Trophoblast cell (in vitro differentiated cells and primary cell): ENCODE measurements around the gene DENND4B.
"Not testable (repeated sequence)": the region's sequence is repeated elsewhere in the genome, so short reads cannot be mapped to it uniquely, and the experiment has no call there.

Experiments used
- DNase-seq, 2 donors: peaks; one replicate each; pipeline ENCODE4 v3.0.0-alpha.2; 2016
- H2AFZ ChIP-seq: 2 replicates; pipeline ENCODE4 v1.6.1; 2013; ENCODE audit warnings: low read length, moderate library complexity, mild to moderate bottlenecking; ENCODE audit not compliant: insufficient read depth, poor library complexity
- H2AK5ac ChIP-seq: 2 replicates; pipeline ENCODE4 v1.6.1; 2013; ENCODE audit warnings: mild to moderate bottlenecking, low read length
- H2BK120ac ChIP-seq: 2 replicates; pipeline ENCODE4 v1.6.1; 2013; ENCODE audit warnings: low read length, mild to moderate bottlenecking, moderate library complexity; ENCODE audit not compliant: insufficient read depth, poor library complexity
- H2BK12ac ChIP-seq: 2 replicates; pipeline ENCODE4 v1.6.1; 2013; ENCODE audit warnings: mild to moderate bottlenecking, low read length, moderate library complexity
- H2BK5ac ChIP-seq: 2 replicates; pipeline ENCODE4 v1.6.1; 2013; ENCODE audit warnings: low read length, low read depth, moderate library complexity, mild to moderate bottlenecking; ENCODE audit not compliant: poor library complexity
- H3K14ac ChIP-seq: 2 replicates; pipeline ENCODE4 v1.6.1; 2013; ENCODE audit warnings: mild to moderate bottlenecking, low read length
- H3K18ac ChIP-seq: 2 replicates; pipeline ENCODE4 v1.6.1; 2013; ENCODE audit warnings: mild to moderate bottlenecking, low read length
- H3K23ac ChIP-seq: 2 replicates; pipeline ENCODE4 v1.6.1; 2013; ENCODE audit warnings: low read length
- H3K27ac ChIP-seq: 2 replicates; pipeline ENCODE4 v1.5.1; 2013; ENCODE audit warnings: low read depth, mild to moderate bottlenecking, inconsistent platforms, low read length, moderate library complexity
- H3K27me3 ChIP-seq: 2 replicates; pipeline ENCODE4 v1.6.1; 2013; ENCODE audit warnings: inconsistent platforms, mild to moderate bottlenecking, low read length, moderate library complexity; ENCODE audit not compliant: insufficient read depth
- H3K36me3 ChIP-seq, 2 experiments: 1 replicate in 1 of 2; 2 replicates in 1 of 2; pipeline ENCODE4 v1.6.1; 2013; ENCODE audit warnings: low read length in 2 of 2, mild to moderate bottlenecking in 2 of 2, moderate library complexity in 1 of 2; ENCODE audit not compliant: insufficient read depth in 2 of 2, control insufficient read depth in 1 of 2
- H3K4ac ChIP-seq: 2 replicates; pipeline ENCODE4 v1.6.1; 2013; ENCODE audit warnings: low read depth, mild to moderate bottlenecking, low read length, moderate library complexity
- H3K4me1 ChIP-seq, 2 experiments: 1 replicate in 1 of 2; 2 replicates in 1 of 2; pipeline ENCODE4 v1.6.1; 2013; ENCODE audit warnings: low read length in 2 of 2, mild to moderate bottlenecking in 2 of 2, moderate library complexity in 1 of 2; ENCODE audit not compliant: insufficient read depth in 2 of 2, control insufficient read depth in 1 of 2
- H3K4me2 ChIP-seq: 2 replicates; pipeline ENCODE4 v1.6.1; 2013; ENCODE audit warnings: inconsistent platforms, mild to moderate bottlenecking, low read length, moderate library complexity
- H3K4me3 ChIP-seq: 2 replicates; pipeline ENCODE4 v1.5.1; 2013; ENCODE audit warnings: mild to moderate bottlenecking, low read depth, low read length, inconsistent platforms
- H3K79me1 ChIP-seq: one replicate; pipeline ENCODE4 v1.6.1; 2013; ENCODE audit warnings: low read length
- H3K79me2 ChIP-seq: 2 replicates; pipeline ENCODE4 v1.6.1; 2013; ENCODE audit warnings: low read length, mild to moderate bottlenecking; ENCODE audit not compliant: control insufficient read depth, insufficient read depth, poor library complexity
- H3K9ac ChIP-seq: 2 replicates; pipeline ENCODE4 v1.6.1; 2013; ENCODE audit warnings: mild to moderate bottlenecking, low read length
- H3K9me3 ChIP-seq: 2 replicates; pipeline ENCODE4 v1.6.1; 2013; ENCODE audit warnings: low read depth, mild to moderate bottlenecking, control low read depth, inconsistent platforms, low read length; ENCODE audit not compliant: insufficient read depth
- H4K12ac ChIP-seq: 2 replicates; pipeline ENCODE4 v1.6.1; 2013; ENCODE audit warnings: low read depth, mild to moderate bottlenecking, low read length, moderate library complexity
- H4K8ac ChIP-seq: 2 replicates; pipeline ENCODE4 v1.6.1; 2013; ENCODE audit warnings: low read depth, mild to moderate bottlenecking, low read length, moderate library complexity
- H4K91ac ChIP-seq: one replicate; pipeline ENCODE4 v1.6.1; 2013; ENCODE audit warnings: low read depth, mild to moderate bottlenecking, low read length, moderate library complexity
- WGBS: extraction: QIAGEN DNeasy Blood & Tissue Kit; methylation state at CpG from one replicate; pipeline ENCODE4 v1.1.7; 2013; ENCODE audit warnings: missing lambda C conversion rate; ENCODE audit not compliant: insufficient read length, insufficient coverage; ENCODE audit errors: extremely low coverage; 5-methylcytosine and 5-hydroxymethylcytosine counted together

The DENND4B gene

DNA sequence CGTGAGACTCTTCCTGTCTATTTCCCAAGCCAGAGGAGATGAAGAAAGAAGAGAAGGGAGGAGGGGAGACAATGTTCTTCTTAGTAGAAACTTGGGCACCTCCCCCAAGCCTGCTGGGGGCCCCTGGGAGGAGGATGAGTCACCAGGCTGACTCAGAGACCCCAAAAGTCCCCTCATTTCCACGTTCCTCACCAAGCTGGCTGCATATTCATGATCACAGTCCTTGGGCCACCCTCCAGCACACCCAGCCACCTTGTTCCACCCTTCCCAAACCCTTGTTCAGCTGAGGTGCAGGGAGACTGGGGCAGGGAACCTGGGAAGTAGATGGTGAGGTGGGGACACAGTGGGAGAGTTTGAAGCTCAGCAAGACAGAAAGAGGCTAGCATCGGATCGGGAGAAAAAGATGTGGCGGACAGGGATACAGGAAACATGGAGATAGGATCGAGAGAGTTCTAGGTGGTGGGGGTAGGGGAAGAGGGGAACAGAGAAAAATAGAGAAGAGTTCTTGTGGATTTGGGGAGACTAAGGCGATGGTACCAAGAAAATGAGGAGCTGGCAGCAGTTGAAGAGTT is 38.9 kb upstream of the DENND4B start:
- Histone ChIP-seq H3K4me1 (peaks cover 3 to 4% of the 10 kb centered on the region in 2 experiments), H3K4me3 (peak overlapping the region; percentile 70), H2BK5ac (peak overlapping the region; percentile 78), H3K27ac (no peak overlapping the region), H3K18ac (peak overlapping the region; percentile 80), H3K36me3 (peaks cover 3 to 15% of the 10 kb centered on the region in 2 experiments), H4K91ac (peak overlapping the region; percentile 90), H2AFZ (peak overlapping the region; percentile 42), H3K4ac (peak overlapping the region; percentile 57), H3K79me2 (peaks cover 7% of the 10 kb centered on the region), H3K79me1 (peaks cover 9% of the 10 kb centered on the region), H3K23ac (no peak overlapping the region), H2AK5ac (peak overlapping the region; percentile 98), H3K9me3 (no peaks in the 10 kb centered on the region), H2BK12ac (peak overlapping the region; percentile 27), H3K27me3 (no peaks in the 10 kb centered on the region), H3K4me2 (peak overlapping the region; percentile 98), H4K12ac (peak overlapping the region; percentile 90), H4K8ac (peak overlapping the region; percentile 68), H3K9ac (peak overlapping the region; percentile 83), H2BK120ac (peak overlapping the region; percentile 73), H3K14ac (peak overlapping the region; percentile 85)
- WGBS, result no CpG with 5 or more reads among the region's 7 CpGs
- peak in 1 of 2 donors; percentile 36 for DNase-seq

DNA sequence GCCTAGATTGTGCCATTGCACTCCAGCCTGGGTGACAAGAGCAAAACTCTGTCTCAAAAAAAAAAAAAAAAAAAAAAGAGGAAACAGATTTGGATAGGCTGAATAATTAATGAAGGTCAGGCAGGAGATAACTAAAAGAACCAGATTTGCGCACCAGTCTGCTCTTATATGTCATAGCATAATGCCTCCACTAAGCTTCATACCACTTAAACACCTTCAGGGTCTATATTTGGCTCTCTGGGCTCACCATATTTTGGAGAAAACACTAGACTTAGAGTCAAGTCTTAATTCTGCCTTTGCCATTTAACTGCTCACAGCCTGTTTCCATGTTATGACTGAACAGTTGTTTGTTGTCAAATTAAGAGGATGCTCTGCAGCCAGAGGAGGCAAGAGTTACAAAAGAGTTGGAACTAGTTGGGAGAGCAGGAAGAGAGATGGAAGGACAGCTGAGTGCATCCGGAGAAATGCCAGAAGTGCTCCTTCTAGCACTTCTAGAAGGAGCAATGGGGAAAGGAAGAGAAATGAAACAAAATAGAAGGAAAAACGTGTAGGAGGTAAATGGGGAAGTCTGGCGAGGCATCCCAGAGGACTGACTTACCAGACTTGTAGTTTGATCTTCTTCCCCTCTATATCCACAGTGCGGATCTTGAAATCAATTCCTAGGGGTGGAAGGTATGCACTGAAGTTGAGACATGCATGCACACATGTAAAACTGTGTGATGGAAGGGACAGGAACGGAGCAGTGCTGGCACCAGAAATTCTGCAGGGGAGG is 37.8 kb upstream of the DENND4B start:
- Histone ChIP-seq H3K18ac (no peak overlapping the region), H4K12ac (no peak overlapping the region), H3K4me1 (peaks cover 3 to 4% of the 10 kb centered on the region in 2 experiments), H3K27me3 (no peaks in the 10 kb centered on the region), H2AK5ac (no peak overlapping the region), H4K8ac (no peak overlapping the region), H3K4me2 (no peak overlapping the region), H3K4ac (no peak overlapping the region), H3K9ac (no peak overlapping the region), H3K4me3 (no peak overlapping the region), H2BK5ac (no peak overlapping the region), H3K14ac (no peak overlapping the region), H3K9me3 (no peaks in the 10 kb centered on the region), H2AFZ (no peak overlapping the region), H4K91ac (no peak overlapping the region), H2BK12ac (no peak overlapping the region), H3K36me3 (peaks cover 3 to 16% of the 10 kb centered on the region in 2 experiments), H3K27ac (no peak overlapping the region), H2BK120ac (no peak overlapping the region), H3K23ac (no peak overlapping the region), H3K79me1 (peaks cover 9% of the 10 kb centered on the region), H3K79me2 (peaks cover 7% of the 10 kb centered on the region)
- DNase-seq, result no peak
- WGBS, result no CpG with 5 or more reads among the region's 6 CpGs

- H2BK5ac ChIP-seq, H3K14ac ChIP-seq, H2AK5ac ChIP-seq, DNase-seq, H3K23ac ChIP-seq, H3K27ac ChIP-seq, H3K4me3 ChIP-seq, H2AFZ ChIP-seq, H4K8ac ChIP-seq, H2BK120ac ChIP-seq, H4K12ac ChIP-seq, H3K27me3 ChIP-seq, H3K4me1 ChIP-seq, H3K9me3 ChIP-seq, H3K4me2 ChIP-seq, H3K9ac ChIP-seq, H3K4ac ChIP-seq, H4K91ac ChIP-seq, H2BK12ac ChIP-seq, H3K18ac ChIP-seq: not testable (repeated sequence)
- peaks cover 15% of the 10 kb centered on the region for H3K79me2 ChIP-seq
- WGBS, result no CpG with 5 or more reads among the region's 2 CpGs
- peaks cover 3 to 20% of the 10 kb centered on the region in 2 experiments for H3K36me3 ChIP-seq
- H3K79me1 ChIP-seq, result peaks cover 18% of the 10 kb centered on the region
These were observed 35.2 kb upstream of the DENND4B start for GRCh38 chr1:153981735-153982134.

DNA sequence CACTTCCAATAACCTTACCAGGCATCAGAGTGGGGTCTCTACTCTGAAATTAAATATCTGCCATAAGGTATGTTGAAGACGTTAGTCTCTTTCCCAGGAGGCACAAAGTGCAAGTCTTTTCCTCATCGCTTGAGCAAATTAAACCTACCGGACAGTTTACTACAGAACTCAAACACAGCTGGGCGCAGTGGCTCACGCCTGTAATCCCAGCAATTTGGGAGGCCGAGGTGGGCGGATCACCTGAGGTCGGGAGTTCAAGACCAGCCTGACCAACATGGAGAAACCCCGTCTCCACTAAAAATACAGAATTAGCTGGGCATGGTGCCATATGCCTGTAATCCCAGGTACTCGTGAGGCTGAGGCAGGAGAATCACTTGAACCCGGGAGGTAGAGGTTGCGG is 32.6 kb upstream of the DENND4B start:
- not testable (repeated sequence) for H3K4me1 ChIP-seq, H2AFZ ChIP-seq, H4K91ac ChIP-seq, H3K14ac ChIP-seq, H3K9me3 ChIP-seq, H3K4me2 ChIP-seq, H3K27me3 ChIP-seq, H2AK5ac ChIP-seq, H2BK5ac ChIP-seq, H4K12ac ChIP-seq, H3K18ac ChIP-seq, H2BK12ac ChIP-seq, H4K8ac ChIP-seq, H3K4ac ChIP-seq, H3K4me3 ChIP-seq, H3K27ac ChIP-seq, H2BK120ac ChIP-seq, H3K9ac ChIP-seq, H3K79me1 ChIP-seq, H3K79me2 ChIP-seq, H3K23ac ChIP-seq, DNase-seq
- peaks cover 15 to 32% of the 10 kb centered on the region in 2 experiments for H3K36me3 ChIP-seq
- no CpG with 5 or more reads among the region's 12 CpGs for WGBS
